HCT116 (cell line): ENCODE results near the gene CYTL1. TPM values are rescaled to one million over a fixed set of nuclear protein-coding genes. Genes with fewer than 3 reads are reported as not detected.

Experiments
- ATAC-seq: fragments of 200-7000 bp; cut with Tn5 transposase; 2 replicates; pipeline ENCODE4 v1.9.1; 2020; ENCODE audit warnings: mild to moderate bottlenecking, moderate library complexity
- BruUV-seq: library from RNA; stranded (reverse); fragments of 400-500 nt; replicated peaks from 2 replicates; lab custom pipeline; 2021; lab: Mats Ljungman, UMichigan
- CTCF ChIA-PET: fragments of 300-600 bp; sonication (Branson Sonifier 250); formaldehyde crosslinking; loops from one replicate; lab custom pipeline; 2021; ENCODE audit warnings: antibody characterized with exemption; lab: Charles Lee
- POLR2A ChIA-PET: fragments of 300-600, 350-600 bp; sonication (Branson Sonifier 250); formaldehyde crosslinking; loops from one replicate; lab custom pipeline; 2021; ENCODE audit warnings: antibody characterized with exemption; lab: Charles Lee
- RAD21 ChIA-PET, 2 experiments: fragments of 300-600 bp; sonication (Branson Sonifier 250); formaldehyde crosslinking; loops; one replicate each; lab custom pipeline; 2023; ENCODE audit warnings: low total read pairs in 2 of 2; ENCODE audit not compliant: uncharacterized antibody in 2 of 2, unreplicated experiment in 2 of 2, low non-redundant PET in 1 of 2; lab: Charles Lee
- DNase-seq: peaks from one replicate; pipeline ENCODE4 v3.0.0-alpha.2; 2010; ENCODE audit warnings: low read depth, low spot score
- H2AFZ ChIP-seq: fragments of 200-600 bp; shearing (Covaris generic), sonication (generic); 2 replicates; pipeline ENCODE4 v1.6.1; 2017; ENCODE audit warnings: low read depth, mixed run types, mixed read lengths, antibody characterized with exemption, low read length; ENCODE audit not compliant: poor library complexity, severe bottlenecking
- H3K27ac ChIP-seq: 2 replicates; pipeline ENCODE4 v1.5.1; 2012; ENCODE audit warnings: low read depth, low read length
- H3K27me3 ChIP-seq: fragments of 200-600 bp; sonication (generic); 2 replicates; pipeline ENCODE4 v1.6.1; 2016; ENCODE audit warnings: mixed run types, low read length, mixed read lengths; ENCODE audit not compliant: insufficient read depth
- H3K36me3 ChIP-seq, 2 experiments: fragments of 200-500 bp in 1 of 2; fragments of 200-600 bp in 1 of 2; sonication (Bioruptor generic) in 1 of 2; sonication (generic) in 1 of 2; 2 replicates each; pipeline versions ENCODE4 v1.5.1 to v1.6.1; 2014 to 2016; ENCODE audit warnings: low read length in 2 of 2, inconsistent platforms in 1 of 2, mixed read lengths in 1 of 2, mixed run types in 1 of 2; ENCODE audit not compliant: insufficient read depth in 2 of 2, control insufficient read depth in 1 of 2
- H3K4me1 ChIP-seq, 2 experiments: fragments of 200-600 bp in 1 of 2; sonication (generic) in 1 of 2; 2 replicates each; pipeline versions ENCODE4 v1.5.1 to v1.6.1; 2012 to 2017; ENCODE audit warnings: low read length in 2 of 2, inconsistent platforms in 1 of 2, mild to moderate bottlenecking in 1 of 2, mixed read lengths in 1 of 2, mixed run types in 1 of 2, moderate library complexity in 1 of 2; ENCODE audit not compliant: insufficient read depth in 2 of 2, control insufficient read depth in 1 of 2
- H3K4me2 ChIP-seq: fragments of 200-600 bp; sonication (generic); 2 replicates; pipeline ENCODE4 v1.6.1; 2017; ENCODE audit warnings: mixed run types, low read length, mixed read lengths
- H3K4me3 ChIP-seq, 2 experiments: fragments of 200-600 bp in 1 of 2; sonication (generic) in 1 of 2; replicated peaks in 1 of 2; 2 replicates each; pipeline ENCODE4 v1.5.1; 2011 to 2016; ENCODE audit warnings: low read length in 2 of 2, control low read depth in 1 of 2, low read depth in 1 of 2, mild to moderate bottlenecking in 1 of 2, mixed read lengths in 1 of 2, mixed run types in 1 of 2
- H3K79me2 ChIP-seq: fragments of 200-600 bp; sonication (generic); 2 replicates; pipeline ENCODE4 v1.6.1; 2017; ENCODE audit warnings: mild to moderate bottlenecking, mixed run types, low read length, moderate library complexity, mixed read lengths; ENCODE audit not compliant: insufficient read depth
- H3K9ac ChIP-seq: fragments of 200-600 bp; sonication (generic); 2 replicates; pipeline ENCODE4 v1.6.1; 2016; ENCODE audit warnings: low read length, mixed read lengths
- H3K9me2 ChIP-seq: fragments of 200-600 bp; sonication (generic), shearing (Covaris generic); 2 replicates; pipeline ENCODE4 v1.6.1; 2017; ENCODE audit warnings: mixed run types, mild to moderate bottlenecking, moderate library complexity; ENCODE audit not compliant: insufficient read depth
- H3K9me3 ChIP-seq, 2 experiments: fragments of 200-500 bp in 1 of 2; fragments of 200-600 bp in 1 of 2; sonication (Bioruptor generic) in 1 of 2; sonication (generic) in 1 of 2; 2 replicates each; pipeline ENCODE4 v1.6.1; 2014 to 2017; ENCODE audit warnings: low read length in 2 of 2, mixed read lengths in 2 of 2, inconsistent platforms in 1 of 2, low read depth in 1 of 2, mild to moderate bottlenecking in 1 of 2, mixed run types in 1 of 2, moderate library complexity in 1 of 2; ENCODE audit not compliant: control insufficient read depth in 1 of 2, insufficient read depth in 1 of 2
- H4K20me1 ChIP-seq: fragments of 200-600 bp; sonication (generic), shearing (Covaris generic); 2 replicates; pipeline ENCODE4 v1.6.1; 2017; ENCODE audit warnings: mixed run types, mild to moderate bottlenecking, moderate library complexity; ENCODE audit not compliant: insufficient read depth
- CTCF ChIP-seq, 3 experiments: fragments of 200-600 bp in 1 of 3; sonication (generic) in 1 of 3; IDR thresholded peaks in 2 of 3; conservative IDR thresholded peaks in 1 of 3; 2 replicates each; pipeline ENCODE4 v1.5.1; 2012 to 2017; ENCODE audit warnings: low read depth in 2 of 3, low read length in 2 of 3, antibody characterized with exemption in 1 of 3, borderline replicate concordance in 1 of 3, control low read depth in 1 of 3, mild to moderate bottlenecking in 1 of 3, mixed read lengths in 1 of 3, mixed run types in 1 of 3, moderate library complexity in 1 of 3; ENCODE audit not compliant: insufficient read depth in 1 of 3
- EGR1 ChIP-seq: IDR thresholded peaks from 2 replicates; pipeline ENCODE4 v1.6.1; 2012; ENCODE audit warnings: low read depth
- ELF1 ChIP-seq: IDR thresholded peaks from 2 replicates; pipeline ENCODE4 v1.6.1; 2012; ENCODE audit warnings: low read depth, borderline replicate concordance
- MAX ChIP-seq: IDR thresholded peaks from 2 replicates; pipeline ENCODE4 v1.6.1; 2012
- POLR2A ChIP-seq: IDR thresholded peaks from 2 replicates; pipeline ENCODE4 v1.7.0; 2011; ENCODE audit warnings: borderline replicate concordance; ENCODE audit not compliant: insufficient read depth, insufficient read length; ENCODE audit errors: extremely low read depth
- SIN3A ChIP-seq: IDR thresholded peaks from 2 replicates; pipeline ENCODE4 v1.6.1; 2012; ENCODE audit warnings: low read depth
- SP1 ChIP-seq: IDR thresholded peaks from 2 replicates; pipeline ENCODE4 v1.6.1; 2012; ENCODE audit warnings: low read depth
- SRF ChIP-seq: IDR thresholded peaks from 2 replicates; pipeline ENCODE4 v1.6.1; 2012; ENCODE audit warnings: low read depth
- intact Hi-C: fragments of 100-400 bp; cut with micrococcal nuclease; formaldehyde crosslinking; loops from 2 replicates; pipeline ENCODE4 v1.10.0; 2022
- total RNA-seq: library from RNA; stranded (reverse); gene quantifications from one replicate; pipeline ENCODE4 v1.2.1, GENCODE V29; 2021; ENCODE audit not compliant: unreplicated experiment

CYTL1 gene
- total RNA-seq, 1 experiment from 2014 or later: not detected

GRCh38 chr4:5028480-5028879 is 9.2 kb upstream of the CYTL1 start:
- Histone ChIP-seq H3K27me3 (peaks cover 25% of the 10 kb centered on the region; the same call in 1 of the 2 replicates), H3K79me2 (no peaks in the 10 kb centered on the region), H3K36me3 (no peaks in the 10 kb centered on the region), H3K4me2 (no peak overlapping the region), H4K20me1 (no peaks in the 10 kb centered on the region), H3K4me1 (no peaks in the 10 kb centered on the region), H3K9me2 (no peaks in the 10 kb centered on the region), H3K9ac (no peak overlapping the region), H3K27ac (no peak overlapping the region), H3K9me3 (no peaks in the 10 kb centered on the region), H2AFZ (no peak overlapping the region), H3K4me3 (no peak overlapping the region)
- CTCF ChIA-PET: no interaction called here
- no peak for ATAC-seq
- BruUV-seq: no TSS peak
- RAD21 ChIA-PET: no interaction called here
- POLR2A ChIA-PET: no interaction called here
- no peak for DNase-seq
- no peak for TF ChIP-seq EGR1
- intact Hi-C loops: no loop called here

GRCh38 chr4:5027346-5027745 is 8.1 kb upstream of the CYTL1 start:
- DNase-seq (no peak), ATAC-seq (no peak)
- H3K4me2 ChIP-seq: no peak overlapping the region
- no TSS peak for BruUV-seq
- TF ChIP-seq CTCF (IDR thresholded peaks at IDR 0.05 in 2 of 3, conservative IDR thresholded peaks at IDR 0.05 in 1 of 3; ENCODE audit: borderline replicate concordance in 1 of 3, insufficient read depth in 1 of 3, low read depth in 2 of 3, low read length in 2 of 3) (no peak), SIN3A (no peak), MAX (no peak), SRF (no peak), EGR1 (no peak), POLR2A (no peak), ELF1 (no peak), SP1 (no peak)
- TF ChIP-seq, all 23 proteins: peak for 0
- RAD21 ChIA-PET: no interaction called here
- no peak overlapping the region for H3K4me3 ChIP-seq
- H4K20me1 ChIP-seq: no peaks in the 10 kb centered on the region
- intact Hi-C loops: no loop called here
- H3K27me3 ChIP-seq: peaks cover 25% of the 10 kb centered on the region; the same call in 1 of the 2 replicates
- no peaks in the 10 kb centered on the region for H3K9me2 ChIP-seq
- no peak overlapping the region for H3K9ac ChIP-seq
- no peak overlapping the region for H3K27ac ChIP-seq
- no peaks in the 10 kb centered on the region for H3K36me3 ChIP-seq
- CTCF ChIA-PET: no interaction called here
- POLR2A ChIA-PET: no interaction called here
- no peaks in the 10 kb centered on the region for H3K79me2 ChIP-seq
- no peaks in the 10 kb centered on the region for H3K9me3 ChIP-seq
- no peak overlapping the region for H2AFZ ChIP-seq
- H3K4me1 ChIP-seq: no peaks in the 10 kb centered on the region
